Activated CD8-positive, alpha-beta memory T cell treated with anti-CD3 and anti-CD28 coated beads, Interleukin-2, amount 10 ng/mL, durations not matched to agents 7 days and 5 days (primary cell): ENCODE data around the gene IFNAR2. TPM values are rescaled to one million over a fixed set of nuclear protein-coding genes. Genes with fewer than 3 reads are reported as not detected.

Source experiments
- ATAC-seq: fragments of 150-1000 bp; cut with Tn5 transposase; one replicate; pipeline ENCODE4 v1.10.0; 2021; ENCODE audit warnings: moderate library complexity
- CTCF ChIA-PET: fragments of 350-600 bp; sonication (Branson Sonifier 250); formaldehyde crosslinking; loops from one replicate; lab custom pipeline; 2021; ENCODE audit warnings: antibody characterized with exemption; lab: Charles Lee
- DNase-seq: peaks from one replicate; pipeline ENCODE4 v3.0.0-alpha.2; 2020
- H3K27ac Mint-ChIP-seq: one replicate; pipeline ENCODE4 v1.8.0; 2021; ENCODE audit warnings: mild to moderate bottlenecking, mixed read lengths
- H3K27me3 Mint-ChIP-seq: one replicate; pipeline ENCODE4 v1.8.0; 2021; ENCODE audit warnings: mixed read lengths
- H3K36me3 Mint-ChIP-seq: one replicate; pipeline ENCODE4 v1.8.0; 2021; ENCODE audit warnings: mild to moderate bottlenecking, mixed read lengths
- H3K4me1 Mint-ChIP-seq: one replicate; pipeline ENCODE4 v1.8.0; 2021; ENCODE audit warnings: mixed read lengths
- H3K4me3 Mint-ChIP-seq: one replicate; pipeline ENCODE4 v1.8.0; 2021; ENCODE audit warnings: mild to moderate bottlenecking, moderate library complexity, mixed read lengths
- H3K9me3 Mint-ChIP-seq: one replicate; pipeline ENCODE4 v1.8.0; 2022; ENCODE audit warnings: low read depth, mixed read lengths
- total RNA-seq, 2 experiments: library from RNA; stranded (reverse); gene quantifications; one replicate each; pipeline ENCODE4 v1.2.3, GENCODE V29; 2021

The IFNAR2 gene
- total RNA-seq = 10 to 100 TPM; 45.8 to 54.9 TPM

DNA sequence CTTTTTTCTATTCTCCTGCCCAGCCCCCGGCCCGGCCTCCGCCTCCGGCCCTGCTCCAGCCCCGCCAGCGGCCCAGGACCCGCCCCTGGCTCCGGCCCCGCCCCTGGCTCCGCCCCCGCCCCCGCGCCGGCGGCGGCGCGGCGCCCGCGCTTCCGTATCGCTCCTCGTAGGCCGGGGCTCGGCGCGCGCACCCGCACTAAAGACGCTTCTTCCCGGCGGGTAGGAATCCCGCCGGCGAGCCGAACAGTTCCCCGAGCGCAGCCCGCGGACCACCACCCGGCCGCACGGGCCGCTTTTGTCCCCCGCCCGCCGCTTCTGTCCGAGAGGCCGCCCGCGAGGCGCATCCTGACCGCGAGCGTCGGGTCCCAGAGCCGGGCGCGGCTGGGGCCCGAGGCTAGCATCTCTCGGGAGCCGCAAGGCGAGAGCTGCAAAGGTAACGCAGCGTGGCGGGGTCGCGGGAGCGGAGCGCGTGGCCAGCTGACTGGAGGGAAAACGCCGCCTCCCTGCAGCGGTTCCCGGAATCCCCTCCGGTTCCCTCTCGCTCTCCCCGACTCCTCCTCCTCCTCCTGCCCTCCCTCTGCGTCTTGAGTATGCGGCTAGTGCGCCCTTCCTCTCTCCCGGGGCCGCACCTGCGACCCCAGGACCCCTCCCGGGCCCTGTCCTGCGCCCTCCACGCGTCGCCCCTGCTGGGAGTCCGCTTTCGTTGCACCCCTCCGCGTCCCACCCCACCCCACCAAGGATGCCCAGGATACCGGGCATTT is at the start of gene IFNAR2:
TSS of gene IFNAR2 (plus strand) at position 155 of the 761 bp plus-strand sequence. CDS start 11,985 bp downstream, outside the sequence.
- H3K9me3 Mint-ChIP-seq = no peaks in the 10 kb centered on the region
- peak; percentile 87 for ATAC-seq
- CTCF ChIA-PET = no interaction called here

DNA sequence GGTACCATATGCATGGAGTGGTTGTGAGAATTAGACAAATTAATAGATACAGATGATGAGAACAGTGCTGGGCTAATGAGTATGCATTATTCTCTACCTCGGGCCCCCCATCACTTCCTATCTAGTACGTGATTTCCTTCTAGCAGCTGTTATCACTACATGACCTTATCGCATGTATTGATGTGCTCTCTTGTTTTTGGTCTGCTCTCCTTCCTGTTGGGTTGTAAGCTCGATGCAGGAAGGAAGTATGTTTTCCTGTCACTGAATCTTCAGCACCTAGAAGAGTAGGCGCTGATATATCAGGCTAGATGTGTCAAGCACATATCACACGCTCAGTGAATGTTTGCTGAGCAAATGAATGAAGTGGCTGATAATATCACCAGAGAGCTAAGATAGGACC is 43.9 kb upstream of the IFNAR2 start:
- DNase-seq (peak; percentile 56), ATAC-seq (peak; percentile 94)
- CTCF ChIA-PET = interaction anchor here (0.6 to 4.4 kb wide), 14 partner anchors 11 to 388 kb away, joined by 3 to 37 read pairs (median 3); no protein-coding TSS in a partner anchor
- H3K27ac Mint-ChIP-seq = peak overlapping the region; percentile 90
- peaks cover 5% of the 10 kb centered on the region for H3K36me3 Mint-ChIP-seq
- peaks cover 2% of the 10 kb centered on the region for H3K9me3 Mint-ChIP-seq
- H3K4me3 Mint-ChIP-seq = peak overlapping the region; percentile 45
- H3K27me3 Mint-ChIP-seq = peaks cover 19% of the 10 kb centered on the region
- H3K4me1 Mint-ChIP-seq = peaks cover 21% of the 10 kb centered on the region

More for the DNA sequence above, at the start of gene IFNAR2:
- peak; percentile 75 for DNase-seq
- peaks cover 22% of the 10 kb centered on the region for H3K36me3 Mint-ChIP-seq
- H3K27me3 Mint-ChIP-seq = peaks cover 3% of the 10 kb centered on the region
- H3K4me3 Mint-ChIP-seq = peak within 1 kb of the TSS; percentile 93
- peaks cover 46% of the 10 kb centered on the region for H3K4me1 Mint-ChIP-seq
- peak within 1 kb of the TSS; percentile 84 for H3K27ac Mint-ChIP-seq

DNA sequence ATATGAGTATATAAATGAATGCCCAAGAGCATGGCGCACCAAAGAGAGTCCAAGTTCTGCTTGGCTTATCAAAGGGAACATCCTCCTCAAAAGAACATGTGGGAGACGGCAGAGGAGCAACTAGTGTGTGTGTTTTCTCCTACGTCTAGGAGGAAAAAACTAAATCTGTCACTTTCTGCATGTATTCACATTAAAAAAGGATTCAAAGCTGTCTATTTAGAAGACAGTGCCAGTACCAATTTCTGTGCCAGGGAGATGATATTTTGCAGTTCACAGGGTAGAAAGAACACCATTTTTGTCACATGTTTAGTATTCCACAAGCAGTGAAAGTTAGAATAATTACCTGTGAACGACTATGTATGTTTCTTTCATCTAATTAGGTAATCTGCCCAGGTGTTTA is 42.5 kb upstream of the IFNAR2 start:
- H3K27ac Mint-ChIP-seq = no peak overlapping the region
- H3K27me3 Mint-ChIP-seq = peaks cover 24% of the 10 kb centered on the region
- no peak overlapping the region for H3K4me3 Mint-ChIP-seq
- H3K9me3 Mint-ChIP-seq = peaks cover 2% of the 10 kb centered on the region
- H3K4me1 Mint-ChIP-seq = peaks cover 21% of the 10 kb centered on the region
- no peak for ATAC-seq
- CTCF ChIA-PET = interaction anchor here (4.4 kb wide), 1 partner anchor 9 kb away, joined by 37 read pairs; no protein-coding TSS in a partner anchor
- peaks cover 5% of the 10 kb centered on the region for H3K36me3 Mint-ChIP-seq
- DNase-seq = no peak

DNA sequence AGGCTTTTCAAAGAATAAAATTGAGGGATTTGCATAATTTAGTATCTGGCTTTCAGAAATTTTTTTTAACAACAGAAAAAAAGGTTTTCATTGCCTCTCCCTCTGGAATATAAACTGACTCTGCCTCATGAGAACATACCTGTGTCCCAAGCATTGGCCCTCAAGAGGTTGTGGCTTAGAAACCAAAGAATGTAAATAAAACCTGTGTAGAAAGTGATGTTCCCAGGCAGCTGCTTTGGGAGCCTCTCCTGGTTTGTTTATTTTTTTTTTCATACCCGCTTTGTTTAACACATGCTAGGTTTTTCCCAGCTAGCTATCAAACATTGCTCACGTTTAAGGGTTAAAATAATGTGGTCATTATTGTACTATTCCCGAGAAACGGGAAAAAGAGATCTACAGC is 40.5 kb upstream of the IFNAR2 start:
- Mint-ChIP-seq H3K4me1 (peaks cover 21% of the 10 kb centered on the region), H3K27ac (no peak overlapping the region), H3K9me3 (peaks cover 2% of the 10 kb centered on the region), H3K27me3 (peaks cover 24% of the 10 kb centered on the region), H3K36me3 (peaks cover 5% of the 10 kb centered on the region), H3K4me3 (no peak overlapping the region)
- DNase-seq = no peak
- no peak for ATAC-seq
- CTCF ChIA-PET = interaction anchor here (1.3 to 1.7 kb wide), 2 partner anchors 13 to 256 kb away, joined by 4 to 6 read pairs; no protein-coding TSS in a partner anchor

DNA sequence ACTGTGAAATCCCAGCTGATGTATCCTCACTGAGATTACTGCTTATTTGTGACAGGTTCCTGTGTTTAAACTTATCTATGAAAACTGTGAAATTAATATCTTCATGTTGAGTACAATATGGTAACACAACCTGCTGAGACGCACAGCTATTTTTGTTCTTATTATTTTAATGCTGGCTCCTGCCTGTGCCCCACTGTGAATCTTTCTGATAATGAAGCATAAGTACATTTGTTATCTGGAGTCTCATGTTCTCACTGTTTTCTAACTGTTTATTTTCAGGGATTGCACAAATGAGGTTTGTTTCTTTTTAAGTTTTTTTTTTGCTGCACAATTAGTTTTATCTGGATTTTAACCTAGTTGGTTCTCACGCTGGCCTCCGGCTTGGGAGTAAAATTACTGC is 39.9 kb upstream of the IFNAR2 start:
- Mint-ChIP-seq H3K27ac (no peak overlapping the region), H3K27me3 (peaks cover 24% of the 10 kb centered on the region), H3K36me3 (peaks cover 5% of the 10 kb centered on the region), H3K4me1 (peaks cover 21% of the 10 kb centered on the region), H3K9me3 (peaks cover 2% of the 10 kb centered on the region), H3K4me3 (no peak overlapping the region)
- DNase-seq (no peak), ATAC-seq (no peak)
- CTCF ChIA-PET = interaction anchor here (1.3 to 1.7 kb wide), 2 partner anchors 14 to 255 kb away, joined by 4 to 6 read pairs; no protein-coding TSS in a partner anchor

DNA sequence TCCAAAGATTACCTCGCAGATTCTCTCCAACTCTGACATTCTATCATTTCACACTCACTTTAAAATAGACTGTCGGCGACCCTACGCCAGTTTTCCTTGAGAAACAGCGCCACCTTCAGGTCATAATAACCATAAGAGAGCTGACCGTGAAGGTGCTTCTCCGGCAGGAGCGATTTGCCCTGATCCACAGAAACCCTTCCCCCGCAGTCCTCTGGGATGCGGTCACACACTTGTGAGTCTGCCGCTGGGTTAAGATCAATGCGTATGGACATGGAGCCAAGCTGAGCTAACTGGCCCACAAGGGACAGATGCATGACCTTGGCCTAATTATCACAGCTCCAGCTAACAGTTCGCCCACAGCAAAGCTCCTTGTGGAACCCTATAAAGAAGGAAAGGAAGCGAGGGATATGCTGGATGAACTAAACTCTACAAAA is 32.8 kb upstream of the IFNAR2 start:
- peaks cover 27% of the 10 kb centered on the region for H3K27me3 Mint-ChIP-seq
- peak; percentile 48 for ATAC-seq
- no peaks in the 10 kb centered on the region for H3K9me3 Mint-ChIP-seq
- no peak overlapping the region for H3K27ac Mint-ChIP-seq
- H3K4me1 Mint-ChIP-seq = peaks cover 7% of the 10 kb centered on the region
- CTCF ChIA-PET = interaction anchor here (0.7 to 4.2 kb wide), 68 partner anchors 11 to 428 kb away, joined by 3 to 40 read pairs (median 4); partner anchors contain the start of genes IFNAR1, IL10RB and OLIG2
- no peaks in the 10 kb centered on the region for H3K36me3 Mint-ChIP-seq
- H3K4me3 Mint-ChIP-seq = no peak overlapping the region
- peak; percentile 64 for DNase-seq

DNA sequence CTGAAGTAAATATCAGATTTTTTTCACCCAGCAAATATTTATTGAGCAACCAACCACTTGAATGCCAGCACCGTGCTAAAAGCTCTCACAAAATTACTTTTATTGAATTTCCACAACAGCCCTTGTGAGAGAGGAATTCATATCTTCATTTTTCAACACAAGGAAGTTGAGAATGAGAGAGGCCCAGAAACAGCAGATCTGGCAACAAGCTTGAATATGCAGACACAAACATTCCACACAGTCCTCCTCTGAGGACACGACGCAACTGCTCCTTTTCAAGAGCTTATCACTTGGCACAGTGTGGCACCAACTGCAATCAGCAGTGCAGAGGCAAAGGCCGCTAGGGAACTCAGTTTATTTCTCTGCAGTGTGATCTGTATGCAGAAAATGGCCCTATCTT is 32.2 kb upstream of the IFNAR2 start:
- Mint-ChIP-seq H3K4me3 (no peak overlapping the region), H3K27ac (no peak overlapping the region), H3K36me3 (no peaks in the 10 kb centered on the region), H3K9me3 (no peaks in the 10 kb centered on the region), H3K27me3 (peaks cover 27% of the 10 kb centered on the region), H3K4me1 (peaks cover 7% of the 10 kb centered on the region)
- DNase-seq (no peak), ATAC-seq (no peak)
- CTCF ChIA-PET = interaction anchor here (0.7 to 4.2 kb wide), 68 partner anchors 11 to 427 kb away, joined by 3 to 40 read pairs (median 4); partner anchors contain the start of genes IFNAR1, IL10RB and OLIG2

DNA sequence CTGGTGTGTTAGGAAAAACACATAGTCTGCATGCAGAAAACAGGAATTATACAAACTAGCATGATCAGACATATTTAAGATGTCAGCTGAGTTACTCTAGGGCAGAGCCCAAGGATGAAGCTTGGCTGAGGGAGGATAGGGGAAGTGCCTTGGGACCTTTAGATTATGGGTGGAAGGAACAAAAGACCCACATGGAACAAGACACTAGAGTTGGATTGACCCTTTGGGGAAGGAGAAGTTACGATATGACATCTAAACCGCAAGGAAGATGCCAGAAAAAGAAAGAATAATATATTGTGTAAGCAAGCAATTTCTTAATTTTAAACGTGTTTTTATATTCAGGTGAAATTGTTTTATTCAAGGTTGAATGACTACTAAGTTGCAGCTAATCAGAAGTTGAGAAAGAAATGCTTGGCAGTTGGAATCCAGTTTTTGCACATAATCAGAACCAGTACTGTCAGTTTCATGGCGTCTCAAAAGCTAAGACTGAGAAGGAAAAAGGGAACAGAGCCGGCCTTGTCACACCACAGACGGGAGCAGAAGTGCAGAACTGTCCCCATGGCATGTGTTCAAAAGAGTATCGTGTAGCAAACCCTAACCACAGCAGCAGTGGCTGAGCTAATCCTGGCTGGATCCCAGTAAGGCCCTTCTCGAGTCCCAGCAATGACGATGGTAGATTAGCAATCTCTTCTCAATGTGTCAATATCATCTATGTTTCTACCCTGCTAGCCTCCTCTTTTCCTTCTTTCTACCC is 31.2 kb upstream of the IFNAR2 start:
- CTCF ChIA-PET = interaction anchor here (0.8 to 4.2 kb wide), 10 partner anchors 65 to 365 kb away, joined by 3 to 40 read pairs (median 16); partner anchors contain the start of gene IFNAR1
- no peak overlapping the region for H3K27ac Mint-ChIP-seq
- H3K9me3 Mint-ChIP-seq = no peaks in the 10 kb centered on the region
- H3K27me3 Mint-ChIP-seq = peaks cover 27% of the 10 kb centered on the region
- DNase-seq = no peak
- ATAC-seq = no peak
- H3K4me1 Mint-ChIP-seq = peaks cover 12% of the 10 kb centered on the region
- no peaks in the 10 kb centered on the region for H3K36me3 Mint-ChIP-seq
- no peak overlapping the region for H3K4me3 Mint-ChIP-seq

DNA sequence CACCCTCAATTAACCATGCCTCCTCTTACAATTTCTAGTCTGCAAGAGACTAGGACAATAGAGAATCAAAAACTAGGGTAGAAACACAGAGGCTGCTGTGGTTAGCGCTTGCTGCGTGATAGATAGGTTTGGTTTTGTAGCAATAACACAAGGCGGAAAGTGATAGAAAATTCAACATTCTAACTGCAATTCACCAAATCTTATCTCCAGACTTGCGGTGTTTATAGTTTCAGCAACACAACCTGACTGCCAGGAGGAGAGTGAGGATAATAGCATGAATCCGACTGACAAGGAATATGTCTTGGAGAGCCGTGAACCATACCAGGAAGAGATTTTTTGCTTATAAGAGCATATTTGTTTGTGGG is 30.7 kb upstream of the IFNAR2 start:
- H3K4me1 Mint-ChIP-seq = peaks cover 18% of the 10 kb centered on the region
- peaks cover 27% of the 10 kb centered on the region for H3K27me3 Mint-ChIP-seq
- CTCF ChIA-PET = interaction anchor here (1.0 to 4.2 kb wide), 7 partner anchors 126 to 366 kb away, joined by 3 to 40 read pairs (median 23); partner anchors contain the start of gene IFNAR1
- H3K27ac Mint-ChIP-seq = no peak overlapping the region
- DNase-seq (no peak), ATAC-seq (no peak)
- H3K36me3 Mint-ChIP-seq = no peaks in the 10 kb centered on the region
- H3K9me3 Mint-ChIP-seq = no peaks in the 10 kb centered on the region
- H3K4me3 Mint-ChIP-seq = no peak overlapping the region

DNA sequence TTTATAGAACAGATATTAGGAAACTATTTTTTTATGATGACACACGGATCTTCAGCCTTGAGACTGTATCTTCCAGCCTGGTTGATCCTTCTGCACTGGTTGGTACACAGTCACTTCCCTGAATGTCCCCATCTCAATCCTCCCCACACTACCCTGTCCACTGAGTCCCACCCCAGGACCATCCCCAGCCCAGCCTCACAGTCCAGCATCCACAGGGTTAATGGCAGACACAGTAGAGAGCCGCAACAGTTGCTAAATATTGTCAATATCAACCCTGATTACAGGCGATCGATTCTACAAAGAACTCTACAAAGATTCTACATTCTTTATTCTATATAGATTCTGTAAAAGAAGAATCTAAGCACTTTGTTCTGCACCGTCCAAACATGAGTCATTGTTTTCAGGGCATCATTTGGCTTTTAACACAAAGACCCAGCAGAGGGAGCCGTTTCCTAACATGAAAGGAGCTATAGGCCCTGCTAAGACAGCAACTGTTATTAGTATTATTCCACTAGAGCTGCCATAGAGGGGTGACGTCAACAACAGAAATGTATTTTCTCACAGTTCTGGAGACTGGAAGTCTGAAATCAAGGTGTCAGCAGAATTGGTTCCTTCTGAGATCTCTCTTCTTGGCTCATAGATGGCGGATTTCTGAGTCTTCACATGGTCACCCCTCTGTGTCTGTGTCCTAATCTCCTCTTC is 30.1 kb upstream of the IFNAR2 start:
- DNase-seq (peak; percentile 87), ATAC-seq (peak; percentile 89)
- H3K27me3 Mint-ChIP-seq = peaks cover 27% of the 10 kb centered on the region
- peaks cover 22% of the 10 kb centered on the region for H3K4me1 Mint-ChIP-seq
- H3K27ac Mint-ChIP-seq = peak overlapping the region; percentile 37
- no peaks in the 10 kb centered on the region for H3K36me3 Mint-ChIP-seq
- CTCF ChIA-PET = interaction anchor here (0.6 to 2.0 kb wide), 33 partner anchors 8 to 549 kb away, joined by 3 to 20 read pairs (median 4); partner anchors contain the start of genes DNAJC28, IFNAR1 and TMEM50B
- no peak overlapping the region for H3K4me3 Mint-ChIP-seq
- no peaks in the 10 kb centered on the region for H3K9me3 Mint-ChIP-seq

DNA sequence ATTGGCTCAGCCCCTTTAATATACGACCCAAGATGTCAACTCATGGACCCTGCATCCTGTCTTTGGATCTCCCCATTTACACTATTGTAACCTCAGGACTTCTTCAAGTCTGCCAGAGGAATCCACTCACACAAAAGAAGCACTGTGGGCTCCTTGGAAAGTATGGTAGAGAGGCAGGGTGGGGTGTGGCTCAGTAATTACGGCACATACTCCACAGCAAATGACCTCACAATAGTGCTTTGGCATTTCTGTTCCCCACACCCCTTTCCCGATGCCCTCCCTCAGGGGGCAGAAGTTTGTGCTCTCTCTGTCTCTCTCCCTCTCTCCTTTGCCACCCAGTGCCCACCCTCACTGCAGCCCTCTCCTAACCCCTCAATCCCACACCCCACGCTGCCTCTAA is 27.8 kb upstream of the IFNAR2 start:
- H3K36me3 Mint-ChIP-seq = peaks cover 4% of the 10 kb centered on the region
- no peak overlapping the region for H3K27ac Mint-ChIP-seq
- H3K4me1 Mint-ChIP-seq = peaks cover 35% of the 10 kb centered on the region
- ATAC-seq (no peak), DNase-seq (no peak)
- H3K27me3 Mint-ChIP-seq = peaks cover 18% of the 10 kb centered on the region
- H3K4me3 Mint-ChIP-seq = no peak overlapping the region
- CTCF ChIA-PET = interaction anchor here (0.6 to 0.7 kb wide), 2 partner anchors 22 to 39 kb away, joined by 3 read pairs; no protein-coding TSS in a partner anchor
- peaks cover 1% of the 10 kb centered on the region for H3K9me3 Mint-ChIP-seq
